Hepatocyte (in vitro differentiated cells): ENCODE data around the gene PLXNA2. TPM values are rescaled to one million over a fixed set of nuclear protein-coding genes. Genes with fewer than 3 reads are reported as not detected.
A peak's percentile ranks its signal among the peaks of the same experiment; 100 is the strongest.

ENCODE experiments used
- DNase-seq: peaks from one replicate; pipeline ENCODE4 v3.0.0-alpha.2; 2016; ENCODE audit warnings: low spot score
- H2AFZ ChIP-seq: fragments of 200-600 bp; sonication (generic); 2 replicates; pipeline ENCODE4 v1.6.0; 2016; ENCODE audit warnings: antibody characterized with exemption, mild to moderate bottlenecking
- H3K27ac ChIP-seq: fragments of 200-600 bp; sonication (generic); 2 replicates; pipeline ENCODE4 v1.5.1; 2016; ENCODE audit warnings: mild to moderate bottlenecking
- H3K27me3 ChIP-seq: fragments of 200-600 bp; sonication (generic); 2 replicates; pipeline ENCODE4 v1.6.1; 2016
- H3K36me3 ChIP-seq: fragments of 200-600 bp; sonication (generic); replicated peaks from 2 replicates; pipeline ENCODE4 v1.5.1; 2016; ENCODE audit warnings: low read depth; ENCODE audit not compliant: insufficient read depth
- H3K4me1 ChIP-seq: fragments of 200-600 bp; sonication (generic); 2 replicates; pipeline ENCODE4 v1.5.1; 2016; ENCODE audit warnings: mild to moderate bottlenecking, moderate library complexity; ENCODE audit not compliant: insufficient read depth
- H3K4me2 ChIP-seq: fragments of 200-600 bp; sonication (generic); 2 replicates; pipeline ENCODE4 v1.6.0; 2016
- H3K4me3 ChIP-seq: fragments of 200-600 bp; sonication (generic); 2 replicates; pipeline ENCODE4 v1.5.1; 2016; ENCODE audit warnings: mild to moderate bottlenecking
- H3K79me2 ChIP-seq: fragments of 200-600 bp; sonication (generic); 2 replicates; pipeline ENCODE4 v1.6.0; 2017; ENCODE audit warnings: mild to moderate bottlenecking
- H3K9me2 ChIP-seq: fragments of 200-600 bp; sonication (generic); replicated peaks from 2 replicates; pipeline ENCODE4 v1.6.0; 2017; ENCODE audit warnings: mild to moderate bottlenecking; ENCODE audit not compliant: insufficient read depth
- H3K9me3 ChIP-seq: fragments of 200-600 bp; sonication (generic); 2 replicates; pipeline ENCODE4 v1.5.1; 2016; ENCODE audit warnings: low read depth, mild to moderate bottlenecking
- H4K20me1 ChIP-seq: fragments of 200-600 bp; sonication (generic); 2 replicates; pipeline ENCODE4 v1.6.0; 2016; ENCODE audit warnings: mild to moderate bottlenecking; ENCODE audit not compliant: insufficient read depth, poor library complexity, severe bottlenecking
- CTCF ChIP-seq: fragments of 200-600 bp; sonication (generic); IDR thresholded peaks from 2 replicates; pipeline ENCODE4 v1.5.1; 2016; ENCODE audit warnings: antibody characterized with exemption, mild to moderate bottlenecking; ENCODE audit not compliant: poor library complexity
- EZH2 ChIP-seq: fragments of 200-600 bp; sonication (generic); IDR thresholded peaks from 2 replicates; pipeline ENCODE4 v1.6.1; 2016; ENCODE audit warnings: antibody characterized with exemption, mild to moderate bottlenecking, borderline replicate concordance
- EZH2phosphoT487 ChIP-seq: fragments of 200-600 bp; sonication (generic); IDR thresholded peaks from one replicate; pipeline ENCODE4 v1.6.1; 2018; ENCODE audit warnings: antibody characterized with exemption, mild to moderate bottlenecking, low read depth, moderate library complexity; ENCODE audit not compliant: unreplicated experiment, severe bottlenecking
- WGBS: methylation state at CpG from one replicate; pipeline ENCODE4 v1.1.6; 2016; ENCODE audit warnings: low lambda C conversion rate; ENCODE audit errors: missing lambda C conversion rate; 5-methylcytosine and 5-hydroxymethylcytosine counted together
- polyA plus RNA-seq: library from polyadenylated mRNA; unstranded; fragments of >200 nt; fragmentation: Nextera tagmentation; extraction: Ambion mirVana; gene quantifications from 2 replicates; pipeline ENCODE4 v1.2.1, GENCODE V29; 2016
- total RNA-seq: library from RNA; depleted of rRNA; stranded (reverse); fragments of >200 nt; gene quantifications from 2 replicates; pipeline ENCODE4 v1.2.3, GENCODE V29; 2014

Gene PLXNA2
- total and polyA plus RNA-seq, 2 experiments from 2014 or later, result 9.8 to 13.1 TPM

DNA sequence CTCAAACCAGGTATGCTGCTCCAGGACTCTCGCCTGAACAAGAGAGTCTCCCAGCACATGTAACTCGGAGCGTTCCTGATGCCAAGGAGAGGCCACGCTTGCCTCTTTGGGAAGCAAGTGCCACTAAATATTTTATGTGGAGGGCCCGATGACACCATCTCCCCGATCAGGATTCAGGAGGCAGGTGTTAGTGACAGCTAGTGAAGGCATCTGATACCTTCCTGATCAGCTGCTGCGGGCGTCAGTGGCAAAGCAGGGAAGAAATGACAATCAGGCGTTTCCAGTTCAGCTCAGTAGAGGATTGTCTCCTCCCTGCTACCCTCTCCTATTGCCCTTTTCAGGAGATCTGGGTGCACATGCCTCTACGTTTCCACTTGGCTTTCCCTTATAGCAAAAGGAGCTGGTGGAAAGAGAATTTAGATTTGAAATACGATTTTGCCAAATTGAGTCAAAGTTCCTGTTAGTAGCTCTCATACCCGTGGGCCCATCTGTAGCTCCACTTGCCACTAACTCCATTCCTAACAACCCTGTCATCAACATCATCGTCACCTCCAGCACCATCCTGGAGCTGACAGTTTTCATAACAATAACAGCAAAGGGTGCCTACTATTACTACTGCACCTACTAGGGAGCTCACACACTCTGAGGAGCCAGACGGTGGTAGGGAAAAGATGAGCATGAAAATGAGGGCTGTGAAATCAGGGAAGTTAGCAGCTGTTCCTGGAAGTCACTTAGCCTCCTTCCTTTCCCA lies 21.6 kb downstream of the PLXNA2 start:
- H3K4me2 ChIP-seq, result no peak overlapping the region
- peaks cover 14% of the 10 kb centered on the region for H3K4me1 ChIP-seq

DNA sequence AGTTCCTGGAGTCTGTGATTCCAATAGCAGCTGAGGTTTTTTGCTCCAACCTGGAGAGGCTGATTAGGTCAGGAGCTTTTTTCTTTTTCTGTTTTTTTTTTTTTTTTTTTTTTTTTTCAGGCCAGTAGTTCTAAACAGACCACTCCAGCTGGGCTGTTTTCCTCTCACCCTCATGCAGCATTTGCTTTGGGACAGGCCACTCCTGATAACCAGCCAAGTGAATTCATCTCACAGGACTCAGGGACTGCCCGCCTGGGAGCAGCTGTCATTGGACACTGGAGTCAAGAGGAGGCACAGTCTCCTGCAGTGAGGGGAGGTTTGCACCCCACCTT lies 22.9 kb downstream of the PLXNA2 start:
- Histone ChIP-seq H3K9me2 (no peaks in the 10 kb centered on the region), H3K4me3 (no peak overlapping the region), H3K36me3 (no peaks in the 10 kb centered on the region), H3K27ac (no peak overlapping the region), H2AFZ (no peak overlapping the region), H4K20me1 (no peaks in the 10 kb centered on the region), H3K79me2 (peaks cover 17% of the 10 kb centered on the region), H3K27me3 (no peaks in the 10 kb centered on the region), H3K4me1 (peaks cover 6% of the 10 kb centered on the region), H3K9me3 (no peaks in the 10 kb centered on the region), H3K4me2 (no peak overlapping the region)
- DNase-seq, result no peak
- TF ChIP-seq EZH2 (no peak), CTCF (no peak), EZH2phosphoT487 (no peak)
- WGBS, result 86% methylated on average over 1 of the region's 1 CpG

More for the DNA sequence above, 21.6 kb downstream of the PLXNA2 start:
- no peak overlapping the region for H3K27ac ChIP-seq
- no peak for TF ChIP-seq EZH2phosphoT487
- TF ChIP-seq EZH2, result no peak
- no peak for TF ChIP-seq CTCF
- no peaks in the 10 kb centered on the region for H3K9me2 ChIP-seq
- no peaks in the 10 kb centered on the region for H4K20me1 ChIP-seq
- H3K79me2 ChIP-seq, result peaks cover 17% of the 10 kb centered on the region
- no peak overlapping the region for H2AFZ ChIP-seq
- 87% methylated on average over 14 of the region's 14 CpGs for WGBS
- no peaks in the 10 kb centered on the region for H3K36me3 ChIP-seq
- H3K27me3 ChIP-seq, result no peaks in the 10 kb centered on the region
- H3K9me3 ChIP-seq, result no peaks in the 10 kb centered on the region
- H3K4me3 ChIP-seq, result no peak overlapping the region
- no peak for DNase-seq

DNA sequence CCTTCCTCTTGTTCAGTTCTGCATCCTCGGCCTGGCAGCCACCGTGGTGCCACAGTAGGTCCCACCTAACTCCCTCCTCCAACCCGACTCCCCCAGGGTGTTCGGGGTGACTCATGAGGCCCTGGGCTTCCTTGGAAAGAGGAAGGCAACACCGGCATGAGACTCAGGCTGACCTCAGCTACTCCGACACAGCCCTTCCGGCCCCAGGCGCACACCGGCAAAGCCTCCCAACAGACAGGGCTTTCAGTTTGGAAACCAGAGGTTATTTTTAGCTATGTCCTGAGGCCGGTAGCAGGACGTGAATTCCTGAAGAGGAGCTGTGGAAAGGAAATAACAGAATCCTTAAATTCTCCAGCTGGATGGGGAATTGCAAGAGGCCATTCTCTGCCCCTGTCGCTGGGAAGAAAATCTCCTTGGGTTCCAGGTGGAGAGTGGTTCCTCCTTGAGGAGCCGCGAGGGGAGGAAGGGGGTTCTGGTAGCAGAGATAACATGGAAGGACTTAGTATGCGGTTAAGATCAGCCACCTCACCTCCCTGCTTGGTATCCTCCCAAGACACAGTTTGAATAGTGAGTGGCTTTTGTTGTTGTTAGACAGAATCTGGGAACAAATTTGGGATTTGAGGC lies 24.4 kb downstream of the PLXNA2 start:
- TF ChIP-seq EZH2 (no peak), CTCF (no peak), EZH2phosphoT487 (no peak)
- H3K4me2 ChIP-seq, result peak overlapping the region; percentile 43
- WGBS, result 67% methylated on average over 15 of the region's 15 CpGs
- H3K36me3 ChIP-seq, result no peaks in the 10 kb centered on the region
- no peak overlapping the region for H3K4me3 ChIP-seq
- H2AFZ ChIP-seq, result no peak overlapping the region
- no peaks in the 10 kb centered on the region for H3K4me1 ChIP-seq
- no peaks in the 10 kb centered on the region for H3K9me3 ChIP-seq
- peaks cover 13% of the 10 kb centered on the region for H3K79me2 ChIP-seq
- H3K9me2 ChIP-seq, result no peaks in the 10 kb centered on the region
- no peaks in the 10 kb centered on the region for H3K27me3 ChIP-seq
- H3K27ac ChIP-seq, result peak overlapping the region; percentile 47
- no peak for DNase-seq
- no peaks in the 10 kb centered on the region for H4K20me1 ChIP-seq
